ENCODE measurements around the gene FERMT1. TPM values are rescaled to one million over a fixed set of nuclear protein-coding genes. Genes with fewer than 3 reads are reported as not detected.

FERMT1 gene
- total and polyA plus RNA-seq, 2 of the 4 experiments (the other 2 are of a cell fraction) = 1.8 to 2.3 TPM

DNA sequence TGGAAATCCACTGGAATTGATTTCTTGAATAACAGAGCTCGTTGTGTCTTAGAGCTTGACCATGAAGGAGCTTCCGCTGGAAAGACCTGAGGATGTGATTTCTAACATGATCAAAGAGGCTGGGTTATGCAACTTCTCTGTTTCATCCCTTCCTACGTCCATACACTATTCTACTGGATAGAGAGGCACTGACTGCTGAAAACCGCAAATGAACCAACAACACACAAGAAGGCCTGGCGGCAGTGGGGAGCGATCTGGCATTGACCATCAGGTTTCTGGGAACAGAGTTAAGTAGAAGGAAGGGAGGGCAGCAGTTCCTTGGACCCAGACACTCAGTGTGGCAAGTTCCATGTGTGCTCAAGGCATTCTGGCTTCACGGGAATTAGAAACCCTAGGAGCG is 82.3 kb downstream of the FERMT1 start:
- in situ Hi-C loops (cut with MboI; ENCODE audit: low sequenced_read_pairs) = no loop called here
- Histone ChIP-seq H3K4me1 (ENCODE audit: control insufficient read depth, insufficient read depth, low read length) (no peaks in the 10 kb centered on the region), H2AFZ (replicated peaks; ENCODE audit: low read length, poor library complexity) (no peak overlapping the region), H3K27me3 (ENCODE audit: control insufficient read depth, insufficient read depth, low read length) (no peaks in the 10 kb centered on the region), H2AK9ac (replicated peaks; ENCODE audit: low read depth, low read length, poor library complexity) (no peak overlapping the region), H3K4ac (ENCODE audit: low read depth, low read length) (no peak overlapping the region), H4K20me1 (ENCODE audit: insufficient read depth, low read length) (no peaks in the 10 kb centered on the region), H3K27ac (ENCODE audit: insufficient read depth, low read length) (no peak overlapping the region), H3K4me2 (ENCODE audit: low read depth, low read length) (no peak overlapping the region), H2BK120ac (ENCODE audit: low read depth, low read length) (no peak overlapping the region), H4K8ac (ENCODE audit: low read depth in 2 of 2, low read length in 2 of 2) (no peak overlapping the region), H3K9me3 (ENCODE audit: control insufficient read depth, insufficient read depth, low read length) (no peaks in the 10 kb centered on the region), H3K79me1 (ENCODE audit: low read depth in 1 of 2, low read length in 2 of 2) (peaks cover 0 to 3% of the 10 kb centered on the region in 2 experiments; a peak in 1 of 4 replicates), H4K91ac (ENCODE audit: insufficient read depth, low read depth, low read length) (no peak overlapping the region), H3K56ac (ENCODE audit: extremely low read depth, insufficient read depth, low read length) (no peak overlapping the region), H2BK20ac (ENCODE audit: low read depth, low read length) (no peak overlapping the region), H2BK15ac (ENCODE audit: low read depth, low read length) (no peak overlapping the region), H2AK5ac (ENCODE audit: low read depth, low read length) (no peak overlapping the region), H2BK5ac (ENCODE audit: low read depth, low read length, poor library complexity, severe bottlenecking) (no peak overlapping the region), H3K9me1 (ENCODE audit: insufficient read depth, low read length) (peaks cover 3% of the 10 kb centered on the region; the same call in 1 of the 2 replicates), H3K14ac (replicated peaks; ENCODE audit: low read depth, low read length) (no peak overlapping the region), H3K4me3 (ENCODE audit: insufficient read depth, low read depth, low read length) (no peak overlapping the region), H3K9ac (ENCODE audit: low read depth, low read length) (no peak overlapping the region), H3K36me3 (ENCODE audit: control insufficient read depth, insufficient read depth, low read length) (peaks cover 38% of the 10 kb centered on the region), H3K18ac (ENCODE audit: low read depth, low read length) (no peak overlapping the region), H3K23ac (ENCODE audit: low read depth, low read length) (no peak overlapping the region), H4K5ac (ENCODE audit: low read depth, low read length) (no peak overlapping the region)
- BruUV-seq (replicated peaks) = no TSS peak
- DNase-seq (no peak), ATAC-seq (ENCODE audit: low read depth) (no peak)
- WGBS, 2 experiments (ENCODE audit: extremely low coverage in 2 of 2, insufficient read length in 1 of 2) = 100% methylated on average over 2 of the region's 8 CpGs; no CpG with 5 or more reads in 1 of the 2 experiments
- ChIA-PET CTCF (interaction anchor here (0.6 kb wide), 1 partner anchor 429 kb away, joined by 3 read pairs; no protein-coding TSS in a partner anchor), POLR2A (ENCODE audit: unreplicated experiment) (no interaction called here)
- dilution Hi-C loops (cut with HindIII; ENCODE audit: low sequenced_read_pairs, unreplicated experiment) = no loop called here
- intact Hi-C loops (cut with micrococcal nuclease) = no loop called here
- TF ChIP-seq CHD1 (IDR thresholded peaks at IDR 0.05; ENCODE audit: low read depth, low read length) = no peak
- no peak for TF ChIP-seq MAFK (IDR thresholded peaks at IDR 0.05; ENCODE audit: low read depth, low read length)
- no peak for TF ChIP-seq FOS (IDR thresholded peaks at IDR 0.05; ENCODE audit: low read depth, low read length)
- no peak for TF ChIP-seq SMC3 (IDR thresholded peaks at IDR 0.05; ENCODE audit: low read depth, low read length)
- no peak for TF ChIP-seq MAZ (IDR thresholded peaks at IDR 0.05; ENCODE audit: borderline replicate concordance, low read depth, low read length)
- TF ChIP-seq, protein P1, sequence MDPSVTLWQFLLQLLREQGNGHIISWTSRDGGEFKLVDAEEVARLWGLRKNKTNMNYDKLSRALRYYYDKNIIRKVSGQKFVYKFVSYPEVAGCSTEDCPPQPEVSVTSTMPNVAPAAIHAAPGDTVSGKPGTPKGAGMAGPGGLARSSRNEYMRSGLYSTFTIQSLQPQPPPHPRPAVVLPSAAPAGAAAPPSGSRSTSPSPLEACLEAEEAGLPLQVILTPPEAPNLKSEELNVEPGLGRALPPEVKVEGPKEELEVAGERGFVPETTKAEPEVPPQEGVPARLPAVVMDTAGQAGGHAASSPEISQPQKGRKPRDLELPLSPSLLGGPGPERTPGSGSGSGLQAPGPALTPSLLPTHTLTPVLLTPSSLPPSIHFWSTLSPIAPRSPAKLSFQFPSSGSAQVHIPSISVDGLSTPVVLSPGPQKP (IDR thresholded peaks at IDR 0.05; ENCODE audit: borderline replicate concordance, low read depth, low read length) = no peak
- TF ChIP-seq, protein P2, sequence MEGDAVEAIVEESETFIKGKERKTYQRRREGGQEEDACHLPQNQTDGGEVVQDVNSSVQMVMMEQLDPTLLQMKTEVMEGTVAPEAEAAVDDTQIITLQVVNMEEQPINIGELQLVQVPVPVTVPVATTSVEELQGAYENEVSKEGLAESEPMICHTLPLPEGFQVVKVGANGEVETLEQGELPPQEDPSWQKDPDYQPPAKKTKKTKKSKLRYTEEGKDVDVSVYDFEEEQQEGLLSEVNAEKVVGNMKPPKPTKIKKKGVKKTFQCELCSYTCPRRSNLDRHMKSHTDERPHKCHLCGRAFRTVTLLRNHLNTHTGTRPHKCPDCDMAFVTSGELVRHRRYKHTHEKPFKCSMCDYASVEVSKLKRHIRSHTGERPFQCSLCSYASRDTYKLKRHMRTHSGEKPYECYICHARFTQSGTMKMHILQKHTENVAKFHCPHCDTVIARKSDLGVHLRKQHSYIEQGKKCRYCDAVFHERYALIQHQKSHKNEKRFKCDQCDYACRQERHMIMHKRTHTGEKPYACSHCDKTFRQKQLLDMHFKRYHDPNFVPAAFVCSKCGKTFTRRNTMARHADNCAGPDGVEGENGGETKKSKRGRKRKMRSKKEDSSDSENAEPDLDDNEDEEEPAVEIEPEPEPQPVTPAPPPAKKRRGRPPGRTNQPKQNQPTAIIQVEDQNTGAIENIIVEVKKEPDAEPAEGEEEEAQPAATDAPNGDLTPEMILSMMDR (conservative IDR thresholded peaks at IDR 0.05; ENCODE audit: low read depth, low read length) = no peak
- TF ChIP-seq MXI1 (IDR thresholded peaks at IDR 0.05; ENCODE audit: borderline replicate concordance, low read depth, low read length) = no peak
- no peak for TF ChIP-seq RAD21 (IDR thresholded peaks at IDR 0.05; ENCODE audit: low read length)
- no peak for TF ChIP-seq CEBPB (IDR thresholded peaks at IDR 0.05; ENCODE audit: low read depth, low read length)
- no peak for TF ChIP-seq NFE2L2 (IDR thresholded peaks at IDR 0.05; ENCODE audit: low read depth, low read length)
- no peak for TF ChIP-seq POLR2A (IDR thresholded peaks at IDR 0.05; ENCODE audit: low read depth, low read length)
- no peak for TF ChIP-seq BHLHE40 (IDR thresholded peaks at IDR 0.05; ENCODE audit: low read depth, low read length)
- TF ChIP-seq RCOR1 (IDR thresholded peaks at IDR 0.05; ENCODE audit: insufficient replicate concordance, low read length) = no peak
- TF ChIP-seq RFX5 (IDR thresholded peaks at IDR 0.05; ENCODE audit: low read depth, low read length) = no peak
- TF ChIP-seq, protein P3, sequence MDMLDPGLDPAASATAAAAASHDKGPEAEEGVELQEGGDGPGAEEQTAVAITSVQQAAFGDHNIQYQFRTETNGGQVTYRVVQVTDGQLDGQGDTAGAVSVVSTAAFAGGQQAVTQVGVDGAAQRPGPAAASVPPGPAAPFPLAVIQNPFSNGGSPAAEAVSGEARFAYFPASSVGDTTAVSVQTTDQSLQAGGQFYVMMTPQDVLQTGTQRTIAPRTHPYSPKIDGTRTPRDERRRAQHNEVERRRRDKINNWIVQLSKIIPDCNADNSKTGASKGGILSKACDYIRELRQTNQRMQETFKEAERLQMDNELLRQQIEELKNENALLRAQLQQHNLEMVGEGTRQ (IDR thresholded peaks at IDR 0.05; ENCODE audit: low read depth, low read length) = no peak
